Ishikawa (cell line): Measurements from ENCODE around the gene YJEFN3.

Experiments used
- CEBPB ChIP-seq: IDR thresholded peaks from 2 replicates; pipeline ENCODE4 v1.6.1; 2012
- CREB1 ChIP-seq: IDR thresholded peaks from 2 replicates; pipeline ENCODE4 v1.6.1; 2012; ENCODE audit warnings: low read depth
- EGR1 ChIP-seq: IDR thresholded peaks from 2 replicates; pipeline ENCODE4 v1.6.1; 2012
- EP300 ChIP-seq: IDR thresholded peaks from 2 replicates; pipeline ENCODE4 v1.6.1; 2012; ENCODE audit warnings: borderline replicate concordance
- FOXM1 ChIP-seq: IDR thresholded peaks from 2 replicates; pipeline ENCODE4 v1.6.1; 2012; ENCODE audit warnings: low read depth, borderline replicate concordance
- NFIC ChIP-seq: IDR thresholded peaks from 2 replicates; pipeline ENCODE4 v1.6.1; 2012
- RAD21 ChIP-seq: IDR thresholded peaks from 2 replicates; pipeline ENCODE4 v1.6.1; 2012; ENCODE audit warnings: low read depth
- TAF1 ChIP-seq: IDR thresholded peaks from 2 replicates; pipeline ENCODE4 v1.6.1; 2012; ENCODE audit warnings: low read depth, mild to moderate bottlenecking
- TCF12 ChIP-seq: IDR thresholded peaks from 2 replicates; pipeline ENCODE4 v1.6.1; 2012; ENCODE audit warnings: low read depth
- TEAD4 ChIP-seq: IDR thresholded peaks from 2 replicates; pipeline ENCODE4 v1.6.1; 2012
- USF1 ChIP-seq: IDR thresholded peaks from 2 replicates; pipeline ENCODE4 v1.6.1; 2012
- YY1 ChIP-seq: IDR thresholded peaks from 2 replicates; pipeline ENCODE4 v1.6.1; 2012; ENCODE audit warnings: low read depth
- ZBTB7A ChIP-seq: IDR thresholded peaks from 2 replicates; pipeline ENCODE4 v1.6.1; 2012; ENCODE audit warnings: low read depth
- TF ChIP-seq, protein P1 (sequence below): IDR thresholded peaks from 2 replicates; pipeline ENCODE4 v1.6.1; 2012; ENCODE audit warnings: low read depth, mild to moderate bottlenecking

DNA sequence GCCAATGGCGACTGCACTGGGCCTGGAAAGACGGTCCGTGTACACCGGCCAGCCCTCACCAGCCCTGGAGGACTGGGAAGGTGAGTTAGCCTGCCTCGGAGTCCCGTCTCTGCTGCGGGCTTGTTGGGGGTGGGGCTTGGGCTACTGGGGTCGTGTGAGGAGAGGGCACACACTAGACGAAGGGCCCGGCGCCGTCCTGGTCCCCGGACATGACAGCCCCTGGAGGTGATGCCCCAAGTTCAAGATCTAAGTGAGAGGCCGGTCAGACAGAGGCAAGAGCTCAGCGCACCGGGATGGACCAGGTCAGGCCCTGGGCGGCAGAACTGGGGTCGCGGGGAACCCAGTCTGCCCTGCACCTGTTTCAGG lies 11.0 kb downstream of the YJEFN3 start:
- no peak for TF ChIP-seq EP300
- no peak for TF ChIP-seq CEBPB
- no peak for TF ChIP-seq TEAD4
- TF ChIP-seq RAD21 = no peak
- no peak for TF ChIP-seq NFIC
- TF ChIP-seq EGR1 = no peak
- TF ChIP-seq, protein P1, sequence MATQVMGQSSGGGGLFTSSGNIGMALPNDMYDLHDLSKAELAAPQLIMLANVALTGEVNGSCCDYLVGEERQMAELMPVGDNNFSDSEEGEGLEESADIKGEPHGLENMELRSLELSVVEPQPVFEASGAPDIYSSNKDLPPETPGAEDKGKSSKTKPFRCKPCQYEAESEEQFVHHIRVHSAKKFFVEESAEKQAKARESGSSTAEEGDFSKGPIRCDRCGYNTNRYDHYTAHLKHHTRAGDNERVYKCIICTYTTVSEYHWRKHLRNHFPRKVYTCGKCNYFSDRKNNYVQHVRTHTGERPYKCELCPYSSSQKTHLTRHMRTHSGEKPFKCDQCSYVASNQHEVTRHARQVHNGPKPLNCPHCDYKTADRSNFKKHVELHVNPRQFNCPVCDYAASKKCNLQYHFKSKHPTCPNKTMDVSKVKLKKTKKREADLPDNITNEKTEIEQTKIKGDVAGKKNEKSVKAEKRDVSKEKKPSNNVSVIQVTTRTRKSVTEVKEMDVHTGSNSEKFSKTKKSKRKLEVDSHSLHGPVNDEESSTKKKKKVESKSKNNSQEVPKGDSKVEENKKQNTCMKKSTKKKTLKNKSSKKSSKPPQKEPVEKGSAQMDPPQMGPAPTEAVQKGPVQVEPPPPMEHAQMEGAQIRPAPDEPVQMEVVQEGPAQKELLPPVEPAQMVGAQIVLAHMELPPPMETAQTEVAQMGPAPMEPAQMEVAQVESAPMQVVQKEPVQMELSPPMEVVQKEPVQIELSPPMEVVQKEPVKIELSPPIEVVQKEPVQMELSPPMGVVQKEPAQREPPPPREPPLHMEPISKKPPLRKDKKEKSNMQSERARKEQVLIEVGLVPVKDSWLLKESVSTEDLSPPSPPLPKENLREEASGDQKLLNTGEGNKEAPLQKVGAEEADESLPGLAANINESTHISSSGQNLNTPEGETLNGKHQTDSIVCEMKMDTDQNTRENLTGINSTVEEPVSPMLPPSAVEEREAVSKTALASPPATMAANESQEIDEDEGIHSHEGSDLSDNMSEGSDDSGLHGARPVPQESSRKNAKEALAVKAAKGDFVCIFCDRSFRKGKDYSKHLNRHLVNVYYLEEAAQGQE = no peak
- no peak for TF ChIP-seq YY1
- TF ChIP-seq ZBTB7A = no peak
- no peak for TF ChIP-seq TCF12
- TF ChIP-seq USF1 = no peak
- TF ChIP-seq FOXM1 = no peak
- TF ChIP-seq TAF1 = no peak
- no peak for TF ChIP-seq CREB1
